Measurements from ENCODE around the gene ILF2. TPM values are rescaled to one million over a fixed set of nuclear protein-coding genes. Genes with fewer than 3 reads are reported as not detected.

ILF2 gene
- total RNA-seq, 1 donor from 2014 or later, result 185 TPM

GRCh38 chr1:153667439-153667838, 3.4 kb downstream of the ILF2 start:
- Mint-ChIP-seq H3K9me3 (ENCODE audit: unreplicated experiment) (no peaks in the 10 kb centered on the region), H3K4me1 (ENCODE audit: low read depth, unreplicated experiment) (peaks cover 11% of the 10 kb centered on the region), H3K27me3 (ENCODE audit: low read depth, unreplicated experiment) (no peaks in the 10 kb centered on the region), H3K36me3 (ENCODE audit: low read depth, unreplicated experiment) (peaks cover 12% of the 10 kb centered on the region), H3K27ac (ENCODE audit: unreplicated experiment) (no peak overlapping the region), H3K4me3 (ENCODE audit: unreplicated experiment) (no peak overlapping the region)
- Histone ChIP-seq H2AFZ (ENCODE audit: low read depth, low read length) (no peak overlapping the region), H4K20me1 (ENCODE audit: insufficient read depth, low read length) (peaks cover 53% of the 10 kb centered on the region), H3K9ac (ENCODE audit: low read length) (peak overlapping the region; percentile 9), H3K79me2 (ENCODE audit: insufficient read depth, low read length) (peaks cover 49% of the 10 kb centered on the region), H3K4me2 (ENCODE audit: low read length) (no peak overlapping the region), H3K27ac (ENCODE audit: low read depth, low read length) (no peak overlapping the region), H3K36me3 (ENCODE audit: insufficient read depth, low read length) (peaks cover 63% of the 10 kb centered on the region), H3K4me1 (ENCODE audit: insufficient read depth, low read length) (peaks cover 17% of the 10 kb centered on the region), H3K9me3 (ENCODE audit: insufficient read depth, low read depth, low read length) (no peaks in the 10 kb centered on the region), H3K4me3 (ENCODE audit: insufficient read depth, low read depth, low read length) (no peak overlapping the region), H3K27me3 (ENCODE audit: insufficient read depth, low read length) (no peaks in the 10 kb centered on the region)
- no peak for TF ChIP-seq CTCF (IDR thresholded peaks at IDR 0.05; ENCODE audit: insufficient read depth, low read depth, low read length)
- no peak for TF ChIP-seq EZH2 (IDR thresholded peaks at IDR 0.05; ENCODE audit: insufficient read depth, low read length)
- DNase-seq (ENCODE audit: low read depth) (no peak), FAIRE-seq (no peak)

- Mint-ChIP-seq H3K36me3 (ENCODE audit: low read depth, unreplicated experiment) (peaks cover 11% of the 10 kb centered on the region), H3K27me3 (ENCODE audit: low read depth, unreplicated experiment) (no peaks in the 10 kb centered on the region), H3K9me3 (ENCODE audit: unreplicated experiment) (no peaks in the 10 kb centered on the region), H3K4me1 (ENCODE audit: low read depth, unreplicated experiment) (peaks cover 12% of the 10 kb centered on the region), H3K4me3 (ENCODE audit: unreplicated experiment) (no peak overlapping the region), H3K27ac (ENCODE audit: unreplicated experiment) (no peak overlapping the region)
- no peak overlapping the region for H3K4me2 ChIP-seq (ENCODE audit: low read length)
- no peaks in the 10 kb centered on the region for H3K9me3 ChIP-seq (ENCODE audit: insufficient read depth, low read depth, low read length)
- peaks cover 54% of the 10 kb centered on the region for H4K20me1 ChIP-seq (ENCODE audit: insufficient read depth, low read length)
- no peak overlapping the region for H3K4me3 ChIP-seq (ENCODE audit: insufficient read depth, low read depth, low read length)
- no peak overlapping the region for H3K27ac ChIP-seq (ENCODE audit: low read depth, low read length)
- DNase-seq (ENCODE audit: low read depth), result peak; percentile 34
- no peaks in the 10 kb centered on the region for H3K27me3 ChIP-seq (ENCODE audit: insufficient read depth, low read length)
- H3K9ac ChIP-seq (ENCODE audit: low read length), result no peak overlapping the region
- FAIRE-seq, result no peak
- H2AFZ ChIP-seq (ENCODE audit: low read depth, low read length), result no peak overlapping the region
- TF ChIP-seq CTCF (IDR thresholded peaks at IDR 0.05; ENCODE audit: insufficient read depth, low read depth, low read length), result no peak
- TF ChIP-seq EZH2 (IDR thresholded peaks at IDR 0.05; ENCODE audit: insufficient read depth, low read length), result no peak
- peaks cover 37% of the 10 kb centered on the region for H3K79me2 ChIP-seq (ENCODE audit: insufficient read depth, low read length)
- H3K36me3 ChIP-seq (ENCODE audit: insufficient read depth, low read length), result peaks cover 63% of the 10 kb centered on the region
- peaks cover 9% of the 10 kb centered on the region for H3K4me1 ChIP-seq (ENCODE audit: insufficient read depth, low read length)
Observed at GRCh38 chr1:153663211-153663610, 7.6 kb downstream of the ILF2 start.

- peaks cover 54% of the 10 kb centered on the region for H3K36me3 ChIP-seq (ENCODE audit: insufficient read depth, low read length)
Observed at GRCh38 chr1:153662269-153662668, 8.5 kb downstream of the ILF2 start.

More at GRCh38 chr1:153662269-153662668, 8.5 kb downstream of the ILF2 start:
- Histone ChIP-seq H3K27ac (ENCODE audit: low read depth, low read length) (no peak overlapping the region), H3K4me2 (ENCODE audit: low read length) (no peak overlapping the region), H2AFZ (ENCODE audit: low read depth, low read length) (no peak overlapping the region), H3K4me3 (ENCODE audit: insufficient read depth, low read depth, low read length) (no peak overlapping the region), H3K9ac (ENCODE audit: low read length) (no peak overlapping the region), H3K9me3 (ENCODE audit: insufficient read depth, low read depth, low read length) (no peaks in the 10 kb centered on the region), H3K79me2 (ENCODE audit: insufficient read depth, low read length) (peaks cover 28% of the 10 kb centered on the region), H3K4me1 (ENCODE audit: insufficient read depth, low read length) (peaks cover 9% of the 10 kb centered on the region), H4K20me1 (ENCODE audit: insufficient read depth, low read length) (peaks cover 44% of the 10 kb centered on the region), H3K27me3 (ENCODE audit: insufficient read depth, low read length) (no peaks in the 10 kb centered on the region)
- no peaks in the 10 kb centered on the region for H3K27me3 Mint-ChIP-seq (ENCODE audit: low read depth, unreplicated experiment)
- FAIRE-seq (no peak), DNase-seq (ENCODE audit: low read depth) (no peak)
- peaks cover 4% of the 10 kb centered on the region for H3K36me3 Mint-ChIP-seq (ENCODE audit: low read depth, unreplicated experiment)
- H3K4me3 Mint-ChIP-seq (ENCODE audit: unreplicated experiment), result no peak overlapping the region
- H3K9me3 Mint-ChIP-seq (ENCODE audit: unreplicated experiment), result no peaks in the 10 kb centered on the region
- H3K4me1 Mint-ChIP-seq (ENCODE audit: low read depth, unreplicated experiment), result peaks cover 12% of the 10 kb centered on the region
- no peak for TF ChIP-seq EZH2 (IDR thresholded peaks at IDR 0.05; ENCODE audit: insufficient read depth, low read length)
- no peak for TF ChIP-seq CTCF (IDR thresholded peaks at IDR 0.05; ENCODE audit: insufficient read depth, low read depth, low read length)
- peak overlapping the region; percentile 10 for H3K27ac Mint-ChIP-seq (ENCODE audit: unreplicated experiment)
